ENCODE measurements around the gene NIPAL4. TPM values are rescaled to one million over a fixed set of nuclear protein-coding genes. Genes with fewer than 3 reads are reported as not detected.

NIPAL4 gene
- total RNA-seq, 4 donors from 2014 or later = 1.5 TPM; not detected in 3

DNA sequence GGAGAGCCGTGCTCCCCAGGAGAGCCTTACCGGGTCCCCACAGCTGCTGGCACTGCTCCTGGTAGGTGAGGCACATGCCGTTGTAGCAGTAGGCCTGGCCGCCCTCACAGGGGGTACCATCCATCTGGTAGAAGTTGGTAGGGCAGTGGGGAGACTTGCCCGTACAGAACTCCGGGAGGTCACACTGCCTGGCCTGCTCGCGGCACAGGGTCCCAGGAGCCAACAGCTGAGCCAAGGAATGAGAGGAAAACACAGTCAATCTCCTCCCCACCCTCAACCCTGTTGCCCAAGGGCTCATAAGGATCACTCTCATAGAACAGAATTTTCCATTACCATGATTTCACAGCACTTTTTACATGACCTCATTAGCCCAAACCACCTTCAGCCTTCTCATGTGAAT, 36.9 kb downstream of the NIPAL4 start:
- H3K27me3 ChIP-seq = no peaks in the 10 kb centered on the region

DNA sequence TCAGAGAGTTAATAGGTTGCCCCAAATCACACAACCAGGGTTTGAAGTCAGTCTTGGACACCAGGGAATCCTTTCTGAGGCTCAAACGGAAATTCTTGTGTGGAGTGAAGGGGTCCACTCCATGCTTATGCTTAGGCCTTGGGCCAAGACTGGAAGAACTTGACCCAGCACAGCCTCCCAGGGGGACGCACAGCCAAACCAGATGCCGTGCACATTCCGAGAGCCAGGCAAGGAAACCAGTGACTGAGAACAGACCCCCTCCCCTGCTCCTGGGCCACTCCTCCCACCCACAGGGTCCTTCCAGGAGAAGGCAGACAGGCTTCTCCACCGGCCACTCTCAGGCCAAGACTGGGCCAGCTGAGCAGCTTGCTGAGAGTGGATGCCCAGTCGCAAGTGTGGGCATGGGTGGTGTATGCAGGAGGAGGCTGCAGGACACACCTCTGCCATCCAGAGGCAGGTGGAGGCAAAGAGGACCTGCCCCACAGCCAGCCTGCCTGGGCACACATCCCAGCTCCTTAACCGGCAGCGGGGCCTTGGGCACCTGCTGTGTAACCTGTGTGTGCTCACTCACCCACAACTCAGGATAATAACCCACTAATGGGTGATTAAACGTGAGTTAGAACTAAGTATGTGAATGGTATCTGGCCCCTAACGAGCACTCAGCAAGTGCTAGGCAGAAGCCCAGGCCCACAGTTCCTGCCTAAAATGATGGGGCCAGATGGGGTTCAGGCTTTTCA, 38.0 kb downstream of the NIPAL4 start:
- Histone ChIP-seq H3K27ac (no peak overlapping the region), H3K4me1 (no peaks in the 10 kb centered on the region), H3K27me3 (no peaks in the 10 kb centered on the region), H3K4me3 (no peak overlapping the region), H3K9me3 (no peaks in the 10 kb centered on the region), H3K36me3 (peaks cover 0 to 4% of the 10 kb centered on the region in 2 donors)
- in situ Hi-C loops (cut with MboI; ENCODE audit: low sequenced_read_pairs in 4 of 4) (no loop called here), intact Hi-C loops (cut with DNase I; ENCODE audit: low total_unique reads) (no loop called here)
- TF ChIP-seq, protein P1, sequence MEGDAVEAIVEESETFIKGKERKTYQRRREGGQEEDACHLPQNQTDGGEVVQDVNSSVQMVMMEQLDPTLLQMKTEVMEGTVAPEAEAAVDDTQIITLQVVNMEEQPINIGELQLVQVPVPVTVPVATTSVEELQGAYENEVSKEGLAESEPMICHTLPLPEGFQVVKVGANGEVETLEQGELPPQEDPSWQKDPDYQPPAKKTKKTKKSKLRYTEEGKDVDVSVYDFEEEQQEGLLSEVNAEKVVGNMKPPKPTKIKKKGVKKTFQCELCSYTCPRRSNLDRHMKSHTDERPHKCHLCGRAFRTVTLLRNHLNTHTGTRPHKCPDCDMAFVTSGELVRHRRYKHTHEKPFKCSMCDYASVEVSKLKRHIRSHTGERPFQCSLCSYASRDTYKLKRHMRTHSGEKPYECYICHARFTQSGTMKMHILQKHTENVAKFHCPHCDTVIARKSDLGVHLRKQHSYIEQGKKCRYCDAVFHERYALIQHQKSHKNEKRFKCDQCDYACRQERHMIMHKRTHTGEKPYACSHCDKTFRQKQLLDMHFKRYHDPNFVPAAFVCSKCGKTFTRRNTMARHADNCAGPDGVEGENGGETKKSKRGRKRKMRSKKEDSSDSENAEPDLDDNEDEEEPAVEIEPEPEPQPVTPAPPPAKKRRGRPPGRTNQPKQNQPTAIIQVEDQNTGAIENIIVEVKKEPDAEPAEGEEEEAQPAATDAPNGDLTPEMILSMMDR (IDR thresholded peaks at IDR 0.05 in 4 of 5, conservative IDR thresholded peaks at IDR 0.05 in 1 of 5) = no peak
- TF ChIP-seq POLR2A (IDR thresholded peaks at IDR 0.05) = no peak
- ATAC-seq (no peak), DNase-seq (no peak)

More for the DNA sequence above, 36.9 kb downstream of the NIPAL4 start:
- H3K4me1 ChIP-seq = no peaks in the 10 kb centered on the region
- no peak overlapping the region for H3K27ac ChIP-seq
- in situ Hi-C loops (cut with MboI; ENCODE audit: low sequenced_read_pairs in 4 of 4) = no loop called here
- H3K4me3 ChIP-seq = no peak overlapping the region
- no peak for ATAC-seq
- TF ChIP-seq POLR2A (IDR thresholded peaks at IDR 0.05) = no peak
- TF ChIP-seq, protein P1 (IDR thresholded peaks at IDR 0.05 in 4 of 5, conservative IDR thresholded peaks at IDR 0.05 in 1 of 5) = no peak
- no peaks in the 10 kb centered on the region for H3K36me3 ChIP-seq
- intact Hi-C loops (cut with DNase I; ENCODE audit: low total_unique reads) = no loop called here
- H3K9me3 ChIP-seq = no peaks in the 10 kb centered on the region
- no peak for DNase-seq

DNA sequence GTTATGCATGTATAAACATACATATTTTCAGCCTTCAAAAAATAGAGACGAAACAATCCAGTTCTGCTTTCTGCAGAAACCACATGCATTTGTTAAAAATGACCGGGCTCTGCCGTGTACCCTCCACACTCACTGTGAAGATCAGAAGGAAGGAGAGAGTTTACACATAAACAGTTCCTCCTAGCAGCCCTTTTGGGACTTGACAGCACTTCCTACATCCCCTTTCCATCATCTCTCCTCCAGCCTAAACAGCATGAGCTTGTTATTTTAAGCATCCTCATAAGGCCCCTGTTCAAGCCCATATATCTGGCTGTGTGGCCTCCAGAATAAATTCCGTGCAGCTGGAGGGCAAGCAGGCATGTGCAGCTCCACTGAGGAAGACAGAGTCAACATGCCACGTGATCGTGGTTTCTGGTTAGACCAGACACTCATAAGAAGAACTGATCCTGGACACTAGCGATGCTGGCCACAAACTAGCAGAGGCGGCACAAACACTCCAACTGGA, 42.2 kb downstream of the NIPAL4 start:
- TF ChIP-seq, protein P1 (IDR thresholded peaks at IDR 0.05 in 4 of 5, conservative IDR thresholded peaks at IDR 0.05 in 1 of 5) = no peak
- TF ChIP-seq POLR2A (IDR thresholded peaks at IDR 0.05) = no peak
- Histone ChIP-seq H3K27ac (no peak overlapping the region), H3K36me3 (peaks cover 0 to 4% of the 10 kb centered on the region in 2 donors), H3K4me1 (no peaks in the 10 kb centered on the region), H3K27me3 (no peaks in the 10 kb centered on the region), H3K9me3 (no peaks in the 10 kb centered on the region), H3K4me3 (no peak overlapping the region)
- in situ Hi-C loops (cut with MboI; ENCODE audit: low sequenced_read_pairs in 4 of 4) = no loop called here
- intact Hi-C loops (cut with DNase I; ENCODE audit: low total_unique reads) = no loop called here
- ATAC-seq = no peak
- DNase-seq = no peak

DNA sequence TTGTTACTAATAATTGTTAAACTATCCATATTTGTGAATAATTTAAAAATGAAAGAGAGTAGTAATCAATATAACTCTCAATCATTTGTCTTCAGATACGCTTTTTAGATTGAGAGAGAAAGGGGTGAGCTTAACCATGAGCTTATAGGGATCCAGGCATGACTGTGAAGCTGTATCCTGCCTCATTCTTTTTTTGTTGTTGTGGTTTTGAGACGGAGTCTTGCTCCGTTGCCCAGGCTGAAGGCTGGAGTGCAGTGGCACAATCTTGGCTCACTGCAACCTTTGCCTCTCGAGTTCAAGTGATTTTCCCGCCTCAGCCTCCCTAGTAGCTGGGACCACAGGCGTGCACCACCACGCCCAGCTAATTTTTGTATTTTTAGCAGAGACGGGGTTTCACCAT, 44.0 kb downstream of the NIPAL4 start:
- Histone ChIP-seq H3K27ac (no peak overlapping the region), H3K36me3 (peaks cover 0 to 9% of the 10 kb centered on the region in 2 donors), H3K27me3 (no peaks in the 10 kb centered on the region), H3K4me1 (no peaks in the 10 kb centered on the region), H3K9me3 (no peaks in the 10 kb centered on the region), H3K4me3 (no peak overlapping the region)
- DNase-seq = no peak
- in situ Hi-C loops (cut with MboI; ENCODE audit: low sequenced_read_pairs in 4 of 4) (no loop called here), intact Hi-C loops (cut with DNase I; ENCODE audit: low total_unique reads) (no loop called here)
- no peak for TF ChIP-seq POLR2A (IDR thresholded peaks at IDR 0.05)
- TF ChIP-seq, protein P1 (IDR thresholded peaks at IDR 0.05 in 4 of 5, conservative IDR thresholded peaks at IDR 0.05 in 1 of 5) = no peak
- ATAC-seq = no peak
